Measurements from ENCODE around the gene INCENP.

DNA sequence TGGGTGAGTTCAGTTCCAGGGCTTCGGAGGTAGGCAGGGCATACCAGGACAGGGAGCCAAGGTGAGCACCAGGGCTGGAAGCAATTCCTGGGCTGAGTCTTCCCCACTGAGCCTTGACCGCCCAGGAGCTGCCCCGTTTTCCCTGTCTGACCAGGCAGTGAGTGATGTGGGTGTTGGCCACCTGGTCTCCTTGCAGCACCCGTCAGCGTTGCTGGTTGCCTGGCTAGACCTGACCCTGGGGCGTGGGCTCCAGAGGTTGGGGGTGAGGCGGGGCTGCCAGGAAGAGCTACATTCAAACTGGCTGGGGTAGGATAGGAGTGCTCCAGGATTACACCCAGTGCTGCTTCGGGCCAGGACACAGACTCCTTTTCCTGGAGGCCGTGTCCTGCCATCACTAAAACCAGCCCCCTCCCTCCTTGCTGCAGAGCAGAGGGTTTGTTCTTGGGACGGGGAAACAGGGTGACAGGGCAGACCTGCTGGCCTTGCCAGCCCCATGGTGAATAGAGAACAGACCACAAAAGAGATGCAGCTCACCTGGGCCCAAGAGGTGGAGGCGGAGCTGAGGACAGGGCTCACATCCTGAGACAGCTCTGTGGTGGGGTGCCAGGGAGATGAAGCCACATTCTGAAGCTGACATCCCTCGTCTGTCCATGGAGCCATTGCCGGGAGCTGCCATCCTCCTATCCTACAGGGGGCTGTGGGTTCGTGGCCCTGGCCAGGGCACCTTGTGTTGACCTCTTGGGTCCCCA, 14.2 kb downstream of the INCENP start:
- TF ChIP-seq, protein P1, sequence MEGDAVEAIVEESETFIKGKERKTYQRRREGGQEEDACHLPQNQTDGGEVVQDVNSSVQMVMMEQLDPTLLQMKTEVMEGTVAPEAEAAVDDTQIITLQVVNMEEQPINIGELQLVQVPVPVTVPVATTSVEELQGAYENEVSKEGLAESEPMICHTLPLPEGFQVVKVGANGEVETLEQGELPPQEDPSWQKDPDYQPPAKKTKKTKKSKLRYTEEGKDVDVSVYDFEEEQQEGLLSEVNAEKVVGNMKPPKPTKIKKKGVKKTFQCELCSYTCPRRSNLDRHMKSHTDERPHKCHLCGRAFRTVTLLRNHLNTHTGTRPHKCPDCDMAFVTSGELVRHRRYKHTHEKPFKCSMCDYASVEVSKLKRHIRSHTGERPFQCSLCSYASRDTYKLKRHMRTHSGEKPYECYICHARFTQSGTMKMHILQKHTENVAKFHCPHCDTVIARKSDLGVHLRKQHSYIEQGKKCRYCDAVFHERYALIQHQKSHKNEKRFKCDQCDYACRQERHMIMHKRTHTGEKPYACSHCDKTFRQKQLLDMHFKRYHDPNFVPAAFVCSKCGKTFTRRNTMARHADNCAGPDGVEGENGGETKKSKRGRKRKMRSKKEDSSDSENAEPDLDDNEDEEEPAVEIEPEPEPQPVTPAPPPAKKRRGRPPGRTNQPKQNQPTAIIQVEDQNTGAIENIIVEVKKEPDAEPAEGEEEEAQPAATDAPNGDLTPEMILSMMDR (IDR thresholded peaks at IDR 0.05) = no peak
- TF ChIP-seq EZH2 (IDR thresholded peaks at IDR 0.05; ENCODE audit: borderline replicate concordance, insufficient read depth, low read depth, low read length, poor library complexity, severe bottlenecking) = no peak

Measured in B cell (primary cell).